Muscle of leg (tissue), 11 donors: ENCODE data around the gene DDX60. TPM values are rescaled to one million over a fixed set of nuclear protein-coding genes. Genes with fewer than 3 reads are reported as not detected.
"Not testable (repeated sequence)": the region's sequence is repeated elsewhere in the genome, so short reads cannot be mapped to it uniquely, and the experiment has no call there.

ENCODE experiments used
- DNase-seq: peaks from one replicate; pipeline ENCODE4 v3.0.0; 2013
- H3K27ac ChIP-seq: one replicate; pipeline ENCODE4 v1.5.1; 2013; ENCODE audit warnings: mild to moderate bottlenecking, low read length, control low read depth
- H3K27me3 ChIP-seq: one replicate; pipeline ENCODE4 v1.6.1; 2013; ENCODE audit warnings: low read length; ENCODE audit not compliant: control insufficient read depth, insufficient read depth
- H3K36me3 ChIP-seq: one replicate; pipeline ENCODE4 v1.6.1; 2013; ENCODE audit warnings: low read length; ENCODE audit not compliant: control insufficient read depth, insufficient read depth
- H3K4me1 ChIP-seq: one replicate; pipeline ENCODE4 v1.6.1; 2013; ENCODE audit warnings: low read length; ENCODE audit not compliant: control insufficient read depth, insufficient read depth
- H3K4me3 ChIP-seq: one replicate; pipeline ENCODE4 v1.5.1; 2013; ENCODE audit warnings: low read length, control low read depth
- H3K9me3 ChIP-seq: replicated peaks from 2 replicates; pipeline ENCODE4 v1.6.1; 2013; ENCODE audit warnings: low read depth, low read length; ENCODE audit not compliant: control insufficient read depth
- WGBS: methylation state at CpG from one replicate; pipeline ENCODE4 v1.1.5; 2013; ENCODE audit warnings: missing lambda C conversion rate; ENCODE audit not compliant: insufficient coverage; 5-methylcytosine and 5-hydroxymethylcytosine counted together
- polyA plus RNA-seq, 8 donors: library from polyadenylated mRNA; unstranded; fragments of 120-200 nt; gene quantifications; one replicate each; pipeline versions ENCODE4 v1.2.1 to v1.2.3, GENCODE V29; 2013; ENCODE audit warnings: inconsistent platforms in 1 of 8, low replicate concordance in 1 of 8; ENCODE audit not compliant: insufficient read length in 8 of 8, insufficient read depth in 1 of 8
- total RNA-seq: library from RNA; stranded (reverse); fragments of 120-200 nt; gene quantifications from one replicate; pipeline ENCODE4 v1.2.4, GENCODE V29; 2013

DDX60 gene
- total and polyA plus RNA-seq, 9 donors: 3.4 to 7.9 (median 4.5) TPM

DNA sequence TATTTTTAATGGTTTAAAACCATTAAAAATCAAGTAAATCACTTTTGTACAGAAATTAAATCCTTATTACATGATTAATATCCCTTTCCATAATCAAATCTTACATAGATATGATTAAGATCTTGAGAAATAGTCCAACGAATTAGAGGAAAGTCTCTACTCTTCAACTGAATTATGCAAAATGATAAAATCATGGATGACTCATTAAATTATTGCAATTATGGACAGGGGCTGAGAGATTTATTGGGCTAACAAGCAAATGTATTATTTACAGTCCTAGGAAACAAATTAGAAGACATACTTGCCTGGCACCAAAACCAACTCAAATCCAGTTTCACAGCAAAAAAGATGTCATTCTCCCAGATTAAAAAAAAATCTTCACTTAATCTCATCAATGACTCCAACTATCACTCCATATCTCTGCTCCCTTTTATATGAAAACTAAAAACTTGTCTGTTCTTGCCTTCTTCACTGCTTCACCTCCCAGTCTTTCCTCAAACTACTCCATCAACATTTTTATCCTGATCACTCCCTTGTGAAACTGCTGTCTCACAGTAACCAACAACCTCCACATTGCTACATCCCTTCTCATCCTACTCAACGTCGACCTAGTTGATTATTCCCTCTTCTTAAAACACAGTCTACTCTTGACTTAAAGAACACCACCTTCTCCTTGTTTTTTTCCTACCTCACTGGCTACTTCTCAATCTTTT is 18.4 kb upstream of the DDX60 start:
- H3K4me3 ChIP-seq: no peak overlapping the region
- H3K4me1 ChIP-seq: no peaks in the 10 kb centered on the region
- H3K27me3 ChIP-seq: no peaks in the 10 kb centered on the region
- no peak overlapping the region for H3K27ac ChIP-seq
- no peaks in the 10 kb centered on the region for H3K36me3 ChIP-seq
- DNase-seq: no peak
- no peaks in the 10 kb centered on the region for H3K9me3 ChIP-seq
- 75% methylated on average over 2 of the region's 3 CpGs for WGBS

DNA sequence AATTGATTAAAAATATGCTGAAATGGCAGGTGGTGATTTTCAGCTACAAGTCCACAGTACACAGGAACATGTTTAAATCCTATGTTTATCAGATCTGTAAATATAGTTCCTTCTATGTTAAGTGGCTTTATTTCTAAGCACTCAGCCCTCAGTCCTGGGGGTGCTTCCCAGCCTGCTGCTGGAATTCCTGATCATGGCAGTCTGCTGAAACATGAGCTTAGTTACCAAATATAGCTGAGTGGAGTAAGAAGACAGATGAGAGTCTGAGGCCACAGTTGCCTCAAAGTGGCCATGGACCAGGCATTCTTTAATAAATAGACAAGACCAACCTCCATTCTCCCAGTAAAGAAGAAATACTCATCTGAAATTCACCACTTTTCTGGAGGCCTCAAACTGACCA is 17.1 kb upstream of the DDX60 start:
- no peaks in the 10 kb centered on the region for H3K4me1 ChIP-seq
- no peak overlapping the region for H3K4me3 ChIP-seq
- peak overlapping the region; percentile 66 for H3K27ac ChIP-seq
- peak; percentile 66 for DNase-seq
- H3K9me3 ChIP-seq: no peaks in the 10 kb centered on the region
- no peaks in the 10 kb centered on the region for H3K36me3 ChIP-seq
- H3K27me3 ChIP-seq: no peaks in the 10 kb centered on the region

DNA sequence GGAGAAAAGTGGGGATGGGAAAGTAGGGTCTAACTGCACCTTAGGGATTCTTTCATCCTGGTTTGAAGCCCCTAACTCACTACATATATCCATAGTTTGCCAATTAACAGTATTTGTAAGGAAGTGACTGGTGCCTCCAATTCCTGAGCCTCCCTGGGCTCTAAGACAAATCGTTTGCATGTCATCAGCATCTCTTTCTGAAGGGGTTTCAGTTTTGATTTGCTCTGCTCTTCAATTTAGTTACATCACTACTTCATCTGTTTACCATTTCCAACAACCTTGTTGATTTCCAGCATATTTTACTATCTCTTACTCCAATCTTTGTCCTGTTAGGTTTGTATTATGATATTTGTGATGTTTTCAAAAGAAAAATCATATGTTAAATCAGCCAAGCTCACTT is 15.5 kb upstream of the DDX60 start:
- DNase-seq: no peak
- Histone ChIP-seq H3K4me1 (no peaks in the 10 kb centered on the region), H3K4me3 (no peak overlapping the region), H3K27ac (no peak overlapping the region), H3K9me3 (no peaks in the 10 kb centered on the region), H3K36me3 (no peaks in the 10 kb centered on the region), H3K27me3 (no peaks in the 10 kb centered on the region)
- WGBS: no CpG with 5 or more reads among the region's 1 CpG

DNA sequence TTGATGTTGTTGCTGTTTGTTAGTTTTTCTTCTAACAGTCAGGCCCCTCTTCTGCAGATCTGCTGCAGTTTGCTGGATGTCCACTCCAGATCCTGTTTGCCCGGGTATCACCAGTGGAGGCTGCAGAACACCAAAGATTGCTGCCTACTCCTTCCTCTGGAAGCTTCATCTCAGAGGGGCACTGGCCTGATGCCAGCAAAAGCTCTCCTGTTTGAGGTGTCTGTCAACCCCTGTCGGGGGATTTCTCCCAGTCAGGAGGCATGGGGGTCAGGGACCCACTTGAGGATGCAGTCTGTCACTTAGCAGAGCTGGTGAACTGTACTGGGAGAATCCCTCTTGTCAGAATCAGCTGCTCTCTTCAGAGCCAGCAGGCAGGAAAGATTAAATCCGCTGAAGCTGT is 12.0 kb upstream of the DDX60 start:
- 81% methylated on average over 2 of the region's 3 CpGs for WGBS
- not testable (repeated sequence) for DNase-seq, H3K4me1 ChIP-seq, H3K27ac ChIP-seq, H3K4me3 ChIP-seq, H3K36me3 ChIP-seq, H3K9me3 ChIP-seq, H3K27me3 ChIP-seq

DNA sequence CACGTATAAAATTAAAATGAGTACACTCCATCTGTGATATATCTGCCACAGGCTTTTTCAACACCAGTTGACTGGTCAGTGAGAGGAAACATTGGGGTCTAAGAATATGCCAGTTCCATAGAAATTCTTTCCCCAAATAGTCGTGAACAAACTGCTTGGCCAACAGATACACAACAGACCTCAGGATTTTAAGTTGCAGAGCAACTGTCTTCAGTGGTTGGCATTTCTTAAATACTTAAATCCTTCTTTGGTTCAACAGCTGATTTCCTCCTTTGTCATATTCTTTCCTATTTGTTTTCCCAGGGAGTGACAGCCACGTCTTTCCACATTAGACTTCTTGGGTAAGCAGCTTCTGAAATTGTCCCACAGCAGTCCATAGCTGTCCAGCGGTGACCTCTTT is 7.0 kb upstream of the DDX60 start:
- DNase-seq: no peak
- H3K36me3 ChIP-seq: peaks cover 2% of the 10 kb centered on the region

DNA sequence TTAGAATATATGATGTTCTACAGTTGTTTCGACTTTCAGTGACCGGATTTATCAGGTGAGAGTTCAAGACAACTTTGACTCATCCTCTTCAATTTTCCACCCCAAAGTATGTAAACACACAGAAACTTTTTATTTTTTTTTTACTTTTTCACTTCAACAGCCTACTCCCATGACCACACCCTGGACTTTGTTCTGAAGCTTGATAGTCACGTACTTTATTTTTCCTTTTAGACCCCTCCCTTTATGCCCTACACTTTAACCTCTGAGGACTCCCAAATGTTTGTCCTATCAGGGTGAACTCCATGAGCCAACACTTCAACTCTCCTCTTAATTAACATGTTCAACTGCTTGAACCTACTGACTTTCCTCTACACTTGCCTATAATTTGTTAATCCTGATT is 2.5 kb upstream of the DDX60 start:
- Histone ChIP-seq H3K9me3 (no peaks in the 10 kb centered on the region), H3K4me1 (peaks cover 7% of the 10 kb centered on the region), H3K4me3 (no peak overlapping the region), H3K27me3 (no peaks in the 10 kb centered on the region), H3K36me3 (peaks cover 2% of the 10 kb centered on the region), H3K27ac (no peak overlapping the region)
- no peak for DNase-seq
- 95% methylated on average over 3 of the region's 3 CpGs for WGBS

More for the DNA sequence above, 7.0 kb upstream of the DDX60 start:
- Histone ChIP-seq H3K27ac (no peak overlapping the region), H3K4me3 (no peak overlapping the region), H3K27me3 (no peaks in the 10 kb centered on the region), H3K4me1 (no peaks in the 10 kb centered on the region), H3K9me3 (no peaks in the 10 kb centered on the region)
- WGBS: 71% methylated on average over 1 of the region's 4 CpGs

DNA sequence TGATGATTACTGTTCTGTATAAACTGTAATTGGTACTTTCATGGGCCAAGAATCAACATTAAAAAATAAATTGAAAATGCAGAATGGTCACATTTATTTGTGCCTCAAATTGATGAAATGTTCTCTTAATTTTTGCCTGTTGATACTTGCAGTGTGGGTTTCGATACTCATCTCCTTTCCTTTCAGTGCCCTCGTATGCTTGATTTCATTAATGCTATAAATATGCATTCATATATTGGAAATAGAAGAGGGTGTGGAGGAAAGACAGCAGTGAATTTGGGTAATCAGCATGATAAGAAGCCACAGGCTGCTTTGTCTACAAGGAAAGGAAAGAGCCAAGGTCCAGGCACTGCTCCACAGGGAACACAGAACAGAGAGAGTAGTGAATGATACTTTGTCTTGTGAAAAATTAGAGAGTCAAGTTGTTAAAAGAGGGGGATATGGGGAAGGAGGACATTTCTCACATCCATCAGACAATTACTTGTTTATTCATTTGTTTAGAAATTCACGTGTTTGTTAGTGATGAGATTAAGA is 1.0 kb upstream of the DDX60 start:
- DNase-seq: no peak
- peaks cover 7% of the 10 kb centered on the region for H3K4me1 ChIP-seq
- H3K4me3 ChIP-seq: peak overlapping the region; percentile 96
- no peaks in the 10 kb centered on the region for H3K27me3 ChIP-seq
- peak overlapping the region; percentile 99 for H3K27ac ChIP-seq
- H3K9me3 ChIP-seq: no peaks in the 10 kb centered on the region
- peaks cover 2% of the 10 kb centered on the region for H3K36me3 ChIP-seq
- WGBS: no CpG with 5 or more reads among the region's 3 CpGs

DNA sequence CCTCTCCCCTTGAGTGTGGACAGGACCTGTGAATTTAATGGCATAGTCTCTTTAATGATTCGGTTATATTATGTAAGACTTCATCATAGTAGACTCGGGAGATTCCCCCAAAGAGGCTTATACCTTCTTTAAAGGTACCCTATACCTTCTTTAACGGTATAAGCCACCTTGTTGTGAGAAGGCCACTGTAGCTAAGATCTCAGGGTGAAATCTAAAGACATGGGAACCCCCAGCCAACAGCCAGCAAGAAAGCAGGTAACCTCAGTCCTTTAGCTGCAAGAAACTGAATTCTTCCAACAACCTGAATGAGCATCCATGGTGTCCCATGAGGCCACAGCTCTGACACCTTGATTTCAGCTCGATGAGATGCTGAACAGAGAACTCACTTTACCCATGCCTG is 931 bp downstream of the DDX60 start:
- H3K4me3 ChIP-seq: peak overlapping the region; percentile 96
- H3K4me1 ChIP-seq: peaks cover 7% of the 10 kb centered on the region
- no CpG with 5 or more reads among the region's 4 CpGs for WGBS
- no peak for DNase-seq
- no peaks in the 10 kb centered on the region for H3K9me3 ChIP-seq
- no peaks in the 10 kb centered on the region for H3K36me3 ChIP-seq
- H3K27ac ChIP-seq: peak overlapping the region; percentile 99
- H3K27me3 ChIP-seq: no peaks in the 10 kb centered on the region

DNA sequence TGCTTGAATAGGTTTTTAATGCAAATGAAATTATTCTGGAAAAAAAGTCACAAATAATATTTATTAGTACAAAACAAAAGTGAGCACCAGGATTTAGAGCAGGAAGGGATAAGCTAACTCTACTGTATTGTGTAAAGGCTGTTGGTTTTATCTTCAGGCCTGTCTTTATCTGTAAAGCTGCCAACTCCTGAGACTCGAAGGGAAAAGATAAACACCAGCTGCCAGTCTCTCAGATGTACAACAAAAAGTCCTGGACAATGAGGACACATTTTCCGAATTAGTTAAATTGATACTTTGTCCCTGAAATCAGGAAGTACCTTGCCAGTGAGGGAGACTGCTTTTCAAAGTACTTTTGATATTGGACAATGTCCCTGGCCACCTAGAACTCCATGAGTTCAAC is 8.8 kb downstream of the DDX60 start:
- H3K27me3 ChIP-seq: no peaks in the 10 kb centered on the region
- peak; percentile 8 for DNase-seq
- H3K27ac ChIP-seq: no peak overlapping the region
- no peak overlapping the region for H3K4me3 ChIP-seq
- peaks cover 15% of the 10 kb centered on the region for H3K36me3 ChIP-seq
- H3K9me3 ChIP-seq: no peaks in the 10 kb centered on the region
- WGBS: 20% methylated on average over 1 of the region's 2 CpGs
- no peaks in the 10 kb centered on the region for H3K4me1 ChIP-seq

DNA sequence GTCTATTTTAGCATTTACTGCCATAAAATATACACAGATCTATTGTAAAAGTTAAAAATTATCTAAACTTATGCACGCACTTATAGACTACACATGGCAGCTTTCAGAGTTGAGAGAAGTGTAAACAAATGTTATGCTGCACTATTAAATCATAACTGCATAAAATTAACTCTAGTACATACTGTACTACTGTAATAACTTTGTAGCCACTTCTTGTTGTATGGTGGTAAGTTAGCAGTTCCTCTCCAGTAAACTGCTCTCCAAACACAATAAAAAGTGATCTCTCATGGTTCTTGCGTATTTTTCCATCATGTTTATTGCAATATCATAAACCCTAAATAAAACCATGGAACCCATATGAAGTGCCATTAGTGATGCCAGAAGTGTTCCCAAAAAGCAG is 9.6 kb downstream of the DDX60 start:
- Histone ChIP-seq H3K4me3 (no peak overlapping the region), H3K27ac (no peak overlapping the region), H3K27me3 (no peaks in the 10 kb centered on the region), H3K4me1 (no peaks in the 10 kb centered on the region), H3K36me3 (peaks cover 17% of the 10 kb centered on the region), H3K9me3 (no peaks in the 10 kb centered on the region)
- DNase-seq: no peak
- WGBS: no CpG with 5 or more reads among the region's 2 CpGs

DNA sequence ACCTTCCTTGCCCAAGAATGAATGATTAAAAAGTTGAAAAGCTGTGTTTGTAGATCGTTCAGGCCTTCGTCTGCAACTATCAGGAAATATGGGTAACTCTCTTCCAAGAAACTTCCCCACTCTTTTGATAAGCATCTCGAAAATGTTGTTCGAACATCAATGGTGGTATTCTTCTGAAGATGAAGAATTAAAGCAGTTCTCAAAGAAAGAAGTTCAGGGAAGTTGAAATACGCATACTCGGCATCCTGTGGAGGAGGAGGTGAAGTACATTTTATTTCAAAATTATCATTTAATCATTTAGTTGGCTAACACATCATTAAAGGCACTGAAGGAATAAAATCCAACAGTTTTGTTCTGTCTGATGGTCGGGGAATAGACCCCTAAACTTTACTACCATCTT is 12.1 kb downstream of the DDX60 start:
- Histone ChIP-seq H3K27ac (no peak overlapping the region), H3K27me3 (no peaks in the 10 kb centered on the region), H3K4me1 (no peaks in the 10 kb centered on the region), H3K36me3 (peaks cover 19% of the 10 kb centered on the region), H3K4me3 (no peak overlapping the region), H3K9me3 (no peaks in the 10 kb centered on the region)
- WGBS: no CpG with 5 or more reads among the region's 7 CpGs
- DNase-seq: no peak
